K562 (cell line): Measurements from ENCODE around the gene AK2. TPM values are rescaled to one million over a fixed set of nuclear protein-coding genes. Genes with fewer than 3 reads are reported as not detected.

ENCODE experiments used
- CBX1 ChIP-seq: sonication (generic); IDR thresholded peaks from 2 replicates; pipeline ENCODE4 v1.6.1; 2016; ENCODE audit warnings: antibody characterized with exemption, low read depth, mild to moderate bottlenecking
- CHCHD3 ChIP-seq: fragments of 250-450 bp; sonication (Bioruptor Pico); IDR thresholded peaks from 2 replicates; pipeline ENCODE4 v2.1.2; 2022; ENCODE audit warnings: mild to moderate bottlenecking
- CREB5 ChIP-seq: fragments of 250-450 bp; sonication (Bioruptor Pico); IDR thresholded peaks from 2 replicates; pipeline ENCODE4 v1.5.0; 2020; ENCODE audit warnings: mild to moderate bottlenecking
- ESRRA ChIP-seq: fragments of 450-650 bp; IDR thresholded peaks from 2 replicates; pipeline ENCODE4 v1.6.1; 2014; ENCODE audit warnings: low read depth, mild to moderate bottlenecking, moderate library complexity, borderline replicate concordance
- GABPB1 ChIP-seq: sonication (generic); formaldehyde crosslinking; IDR thresholded peaks from 2 replicates; pipeline ENCODE4 v1.8.0; 2022; ENCODE audit warnings: mild to moderate bottlenecking, missing genetic modification reagents
- GATAD2A ChIP-seq: fragments of 450-650 bp; IDR thresholded peaks from 2 replicates; pipeline ENCODE4 v1.6.1; 2017
- HEY1 ChIP-seq: fragments of 250-450 bp; sonication (Bioruptor Pico); IDR thresholded peaks from 2 replicates; pipeline ENCODE4 v1.5.0; 2020; ENCODE audit warnings: mild to moderate bottlenecking, moderate library complexity, borderline replicate concordance
- JUND ChIP-seq, 2 experiments: IDR thresholded peaks; 2 replicates in 1 of 2; 3 replicates in 1 of 2; pipeline ENCODE4 v1.6.1; 2011; ENCODE audit warnings: borderline replicate concordance in 2 of 2, low read depth in 2 of 2, low read length in 2 of 2, improper control_type of control experiment in 1 of 2, missing biosample characterization in 1 of 2, missing genetic modification characterization in 1 of 2, missing genetic modification reagents in 1 of 2
- POLR2G ChIP-seq: fragments of 200-400 bp; formaldehyde crosslinking; IDR thresholded peaks from 2 replicates; pipeline ENCODE4 v1.6.1; 2017; ENCODE audit warnings: low read depth, mild to moderate bottlenecking, antibody characterized with exemption, low read length, moderate library complexity
- PRDM10 ChIP-seq: fragments of 450-650 bp; IDR thresholded peaks from 2 replicates; pipeline ENCODE4 v1.6.1; 2018; ENCODE audit not compliant: partially characterized antibody
- RBFOX2 ChIP-seq: fragments of 200-400 bp; formaldehyde crosslinking; IDR thresholded peaks from 2 replicates; pipeline ENCODE4 v1.6.1; 2017; ENCODE audit warnings: low read depth, mild to moderate bottlenecking, low read length, moderate library complexity
- SREBF1 ChIP-seq: fragments of 150-350 bp; IDR thresholded peaks from 2 replicates; pipeline ENCODE4 v1.6.1; 2014; ENCODE audit warnings: antibody characterized with exemption, low read depth, low read length, borderline replicate concordance
- TFAM ChIP-seq: fragments of 250-450 bp; sonication (Bioruptor Pico); conservative IDR thresholded peaks from 2 replicates; pipeline ENCODE4 v1.5.0; 2021; ENCODE audit warnings: mild to moderate bottlenecking, moderate library complexity
- ZKSCAN1 ChIP-seq: fragments of 150-350 bp; IDR thresholded peaks from 2 replicates; pipeline ENCODE4 v1.6.1; 2016; ENCODE audit warnings: low read depth, low read length
- ZNF184 ChIP-seq: sonication (generic); formaldehyde crosslinking; IDR thresholded peaks from 2 replicates; pipeline ENCODE4 v1.5.0; 2020; ENCODE audit warnings: missing genetic modification reagents
- ZNF274 ChIP-seq: IDR thresholded peaks from 2 replicates; pipeline ENCODE4 v1.6.1; 2011; ENCODE audit warnings: low read depth, mild to moderate bottlenecking, low read length, moderate library complexity, borderline replicate concordance
- ZZZ3 ChIP-seq: fragments of 450-650 bp; IDR thresholded peaks from 2 replicates; pipeline ENCODE4 v1.6.1; 2016; ENCODE audit warnings: antibody characterized with exemption, mild to moderate bottlenecking, moderate library complexity
- polyA plus RNA-seq, 8 experiments: library from polyadenylated mRNA; depleted of rRNA in 4 of 8; stranded (reverse) in 5 of 8; unstranded in 3 of 8; fragments of >200 nt; fragmentation: Nextera tagmentation in 2 of 8; fragmentation: Illumina TruSeq in 1 of 8; extraction: Ambion mirVana in 2 of 8; extraction: Trizol in 1 of 8; gene quantifications; 2 replicates each; pipeline versions ENCODE4 v1.2.1 to v1.2.3, GENCODE V29; 2011 to 2014; ENCODE audit warnings: inconsistent platforms in 1 of 8, missing spikeins in 1 of 8
- total RNA-seq, 7 experiments: library from RNA; depleted of rRNA in 6 of 7; stranded (reverse); fragments of >200 nt in 6 of 7; fragmentation: Illumina TruSeq in 2 of 7; extraction: Trizol in 2 of 7; gene quantifications; 2 replicates each; pipeline versions ENCODE4 v1.2.1 to v1.2.3, GENCODE V29; 2011 to 2021; ENCODE audit warnings: low replicate concordance in 1 of 7
- TF ChIP-seq, protein P1 (sequence below): fragments of 200-800 bp; sonication (Bioruptor generic); IDR thresholded peaks from 2 replicates; pipeline ENCODE4 v1.6.1; 2017; ENCODE audit warnings: missing genetic modification characterization, missing compliant biosample characterization
- TF ChIP-seq, protein P2 (sequence below), 2 experiments: IDR thresholded peaks in 1 of 2; conservative IDR thresholded peaks in 1 of 2; 2 replicates each; pipeline ENCODE4 v1.6.1; 2016; ENCODE audit warnings: low read depth in 2 of 2, mild to moderate bottlenecking in 1 of 2, missing compliant biosample characterization in 1 of 2, missing genetic modification characterization in 1 of 2, moderate library complexity in 1 of 2

AK2 gene
- total and polyA plus RNA-seq, 9 of the 15 experiments (the other 6 are each of a cell fraction or from before 2014, with no cell fraction given): 105 to 1,050 (median 509) TPM

DNA sequence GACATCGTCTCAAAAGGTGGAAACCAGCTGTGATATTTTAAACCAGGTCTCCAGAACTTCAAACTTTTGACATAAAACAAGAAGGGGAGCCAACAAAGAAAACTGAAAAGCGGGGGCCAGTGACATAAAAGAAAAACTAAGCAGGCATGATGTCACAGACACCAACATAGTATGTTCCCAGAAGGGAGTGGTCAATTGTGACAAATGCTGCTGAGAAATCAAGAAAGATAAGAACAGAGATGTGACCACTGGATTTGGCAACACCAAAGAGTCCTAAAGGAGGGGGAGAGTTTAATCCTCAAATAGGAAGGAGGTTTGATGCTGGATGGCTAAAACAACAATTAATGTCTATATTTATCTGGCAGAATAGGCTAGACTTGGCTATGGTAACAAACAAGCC lies 69.8 kb downstream of the AK2 start (continued):
- TF ChIP-seq, protein P1, sequence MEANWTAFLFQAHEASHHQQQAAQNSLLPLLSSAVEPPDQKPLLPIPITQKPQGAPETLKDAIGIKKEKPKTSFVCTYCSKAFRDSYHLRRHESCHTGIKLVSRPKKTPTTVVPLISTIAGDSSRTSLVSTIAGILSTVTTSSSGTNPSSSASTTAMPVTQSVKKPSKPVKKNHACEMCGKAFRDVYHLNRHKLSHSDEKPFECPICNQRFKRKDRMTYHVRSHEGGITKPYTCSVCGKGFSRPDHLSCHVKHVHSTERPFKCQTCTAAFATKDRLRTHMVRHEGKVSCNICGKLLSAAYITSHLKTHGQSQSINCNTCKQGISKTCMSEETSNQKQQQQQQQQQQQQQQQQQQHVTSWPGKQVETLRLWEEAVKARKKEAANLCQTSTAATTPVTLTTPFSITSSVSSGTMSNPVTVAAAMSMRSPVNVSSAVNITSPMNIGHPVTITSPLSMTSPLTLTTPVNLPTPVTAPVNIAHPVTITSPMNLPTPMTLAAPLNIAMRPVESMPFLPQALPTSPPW (CRISPR knock-in tag): peak; percentile 42; the same call in 1 of the 2 replicates
- no peak for TF ChIP-seq CBX1
- no peak for TF ChIP-seq ZNF274
- TF ChIP-seq GATAD2A: no peak
- no peak for TF ChIP-seq ZZZ3
- TF ChIP-seq ZKSCAN1: no peak
- no peak; the same call in 1 of the 2 replicates for TF ChIP-seq HEY1 (CRISPR knock-in tag)
- TF ChIP-seq ZNF184 (CRISPR knock-in tag): no peak
- TF ChIP-seq TFAM (CRISPR knock-in tag): no peak
- peak; percentile 40; the same call in 1 of the 2 replicates for TF ChIP-seq JUND (IDR thresholded peaks at IDR 0.05; ENCODE audit: borderline replicate concordance, low read depth, low read length)
- no peak for TF ChIP-seq JUND (tag; IDR thresholded peaks at IDR 0.05; ENCODE audit: borderline replicate concordance, low read depth, low read length)
- peak; percentile 82 for TF ChIP-seq PRDM10
- TF ChIP-seq RBFOX2: no peak
- no peak for TF ChIP-seq CHCHD3 (CRISPR knock-in tag)
- no peak for TF ChIP-seq CREB5 (CRISPR knock-in tag)
- no peak for TF ChIP-seq POLR2G
- TF ChIP-seq GABPB1 (CRISPR knock-in tag): no peak
- TF ChIP-seq SREBF1: no peak
- TF ChIP-seq, protein P2, sequence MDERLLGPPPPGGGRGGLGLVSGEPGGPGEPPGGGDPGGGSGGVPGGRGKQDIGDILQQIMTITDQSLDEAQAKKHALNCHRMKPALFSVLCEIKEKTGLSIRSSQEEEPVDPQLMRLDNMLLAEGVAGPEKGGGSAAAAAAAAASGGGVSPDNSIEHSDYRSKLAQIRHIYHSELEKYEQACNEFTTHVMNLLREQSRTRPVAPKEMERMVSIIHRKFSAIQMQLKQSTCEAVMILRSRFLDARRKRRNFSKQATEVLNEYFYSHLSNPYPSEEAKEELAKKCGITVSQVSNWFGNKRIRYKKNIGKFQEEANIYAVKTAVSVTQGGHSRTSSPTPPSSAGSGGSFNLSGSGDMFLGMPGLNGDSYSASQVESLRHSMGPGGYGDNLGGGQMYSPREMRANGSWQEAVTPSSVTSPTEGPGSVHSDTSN (CRISPR knock-in tag; IDR thresholded peaks at IDR 0.05; ENCODE audit: low read depth): no peak
- TF ChIP-seq, protein P2 (tag; conservative IDR thresholded peaks at IDR 0.05; ENCODE audit: low read depth): peak; percentile 27; the same call in 1 of the 2 replicates
- TF ChIP-seq ESRRA: peak; percentile 37; the same call in 1 of the 2 replicates
